ENCODE data around the gene NINJ2. TPM values are rescaled to one million over a fixed set of nuclear protein-coding genes. Genes with fewer than 3 reads are reported as not detected.

NINJ2 gene
- total and polyA plus RNA-seq, 2 experiments from 2014 or later, result 4.9 to 5.2 TPM

DNA sequence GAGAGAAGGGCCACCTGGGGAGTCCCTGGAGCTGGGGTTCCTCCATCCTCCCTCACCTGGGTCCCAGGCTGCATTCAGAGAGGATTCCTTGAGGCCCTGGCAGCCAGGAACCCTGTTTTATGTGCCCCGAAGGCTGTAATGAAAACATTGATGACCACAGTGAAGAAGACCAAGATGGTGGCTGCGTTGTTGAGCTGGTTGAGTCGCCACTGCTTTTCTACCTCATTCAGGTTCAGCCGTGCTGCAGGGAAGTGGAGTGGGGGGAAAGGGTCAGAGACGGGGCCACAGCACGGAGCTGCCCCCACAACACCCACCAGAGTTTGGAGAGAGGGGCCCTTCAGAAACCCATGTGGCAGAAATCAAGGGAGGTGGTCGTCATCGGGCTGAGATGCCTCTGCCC lies 98.1 kb downstream of the NINJ2 start:
- no peaks in the 10 kb centered on the region for H4K20me1 ChIP-seq (ENCODE audit: insufficient read depth)
- 72 to 79% methylated on average over 8 of the region's 8 CpGs for WGBS, 2 experiments (ENCODE audit: low coverage in 1 of 2, low lambda C conversion rate in 2 of 2, missing lambda C conversion rate in 2 of 2)
- H2AFZ ChIP-seq, result no peak overlapping the region
- H3K4me3 ChIP-seq, result no peak overlapping the region
- no peak overlapping the region for H3K9ac ChIP-seq
- no peaks in the 10 kb centered on the region; the same call in 1 of the 2 replicates for H3K27me3 ChIP-seq (replicated peaks; ENCODE audit: insufficient read depth)
- no peaks in the 10 kb centered on the region for H3K9me2 ChIP-seq (ENCODE audit: insufficient read depth)
- no peak overlapping the region for H3K4me2 ChIP-seq (ENCODE audit: unreplicated experiment)
- no peaks in the 10 kb centered on the region for H3F3A ChIP-seq (ENCODE audit: insufficient read depth)
- no peaks in the 10 kb centered on the region for H3K79me2 ChIP-seq (ENCODE audit: insufficient read depth)
- in situ Hi-C loops (cut with MboI), result no loop called here
- no peak for DNase-seq
- H3K4me1 ChIP-seq (ENCODE audit: insufficient read depth), result no peaks in the 10 kb centered on the region
- H3K27ac ChIP-seq, result no peak overlapping the region
- TF ChIP-seq EZH2 (IDR thresholded peaks at IDR 0.05; ENCODE audit: insufficient read depth, poor library complexity, severe bottlenecking), result no peak
- no peak for TF ChIP-seq EZH2phosphoT487 (IDR thresholded peaks at IDR 0.05; ENCODE audit: insufficient read depth, low read depth)
- no peaks in the 10 kb centered on the region for H3K36me3 ChIP-seq (ENCODE audit: low read depth)
- H3K9me3 ChIP-seq (ENCODE audit: low read depth), result no peaks in the 10 kb centered on the region

DNA sequence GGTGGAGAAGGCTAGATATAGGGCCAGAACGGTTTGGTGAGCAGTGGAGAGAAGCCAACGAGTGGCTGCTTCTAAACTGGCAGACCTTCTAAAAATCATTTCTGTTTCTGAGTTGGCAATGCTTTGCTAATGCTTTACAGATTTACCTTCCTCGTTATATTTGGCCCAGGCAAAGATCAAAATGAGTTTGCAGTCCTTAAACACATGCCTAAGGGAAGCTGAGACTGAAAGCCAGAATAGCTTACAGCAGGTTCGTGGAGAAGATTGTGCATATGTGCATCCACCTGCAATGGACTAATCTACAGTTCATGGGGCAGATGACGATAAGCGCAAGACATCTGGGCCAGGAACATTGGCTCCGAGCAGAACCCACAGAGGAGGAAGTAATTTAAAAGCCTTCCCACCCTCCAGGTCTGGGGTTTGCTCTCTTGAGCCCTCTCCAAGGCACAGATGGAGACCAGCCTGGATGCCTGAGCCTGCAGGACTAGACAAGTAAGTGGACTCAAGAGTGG lies 99.4 kb downstream of the NINJ2 start:
- H3K4me2 ChIP-seq (ENCODE audit: unreplicated experiment), result no peak overlapping the region
- H3F3A ChIP-seq (ENCODE audit: insufficient read depth), result no peaks in the 10 kb centered on the region
- DNase-seq, result no peak
- in situ Hi-C loops (cut with MboI), result no loop called here
- H3K27ac ChIP-seq, result no peak overlapping the region
- H3K9me3 ChIP-seq (ENCODE audit: low read depth), result no peaks in the 10 kb centered on the region
- H3K4me1 ChIP-seq (ENCODE audit: insufficient read depth), result no peaks in the 10 kb centered on the region
- TF ChIP-seq EZH2 (IDR thresholded peaks at IDR 0.05; ENCODE audit: insufficient read depth, poor library complexity, severe bottlenecking) (no peak), EZH2phosphoT487 (IDR thresholded peaks at IDR 0.05; ENCODE audit: insufficient read depth, low read depth) (no peak)
- H3K9me2 ChIP-seq (ENCODE audit: insufficient read depth), result no peaks in the 10 kb centered on the region
- no peaks in the 10 kb centered on the region for H3K79me2 ChIP-seq (ENCODE audit: insufficient read depth)
- WGBS, 2 experiments (ENCODE audit: low coverage in 1 of 2, low lambda C conversion rate in 2 of 2, missing lambda C conversion rate in 2 of 2), result 45 to 50% methylated on average over 7 of the region's 7 CpGs
- no peak overlapping the region for H3K9ac ChIP-seq
- H4K20me1 ChIP-seq (ENCODE audit: insufficient read depth), result no peaks in the 10 kb centered on the region
- H3K27me3 ChIP-seq (replicated peaks; ENCODE audit: insufficient read depth), result peaks cover 10% of the 10 kb centered on the region; the same call in 1 of the 2 replicates
- H2AFZ ChIP-seq, result no peak overlapping the region
- no peaks in the 10 kb centered on the region for H3K36me3 ChIP-seq (ENCODE audit: low read depth)
- no peak overlapping the region for H3K4me3 ChIP-seq

DNA sequence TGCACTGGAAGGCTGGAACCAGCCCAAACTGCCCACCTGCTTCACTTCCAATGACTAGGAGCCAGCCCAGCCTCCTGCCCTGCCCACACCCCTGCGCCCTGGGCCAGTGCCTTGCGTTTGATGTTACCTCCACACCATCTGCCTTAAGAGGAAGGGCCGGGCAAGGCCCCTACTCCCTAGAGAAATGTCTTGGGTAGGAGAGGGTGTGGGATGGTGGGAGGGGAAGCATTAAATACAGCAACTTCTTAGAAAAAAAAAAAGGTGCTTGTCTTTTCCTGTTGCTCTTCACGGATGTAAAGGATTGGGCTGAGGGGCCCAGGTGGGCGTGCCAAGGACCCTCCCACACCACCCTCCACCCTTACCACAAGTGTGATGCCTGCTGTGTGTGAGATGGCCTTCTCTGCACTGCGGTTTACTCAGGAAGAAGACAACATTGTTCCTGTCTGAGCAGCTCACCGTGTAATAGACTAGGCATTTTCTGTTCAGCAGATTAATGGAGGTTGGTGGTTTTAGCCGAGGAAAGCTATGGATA lies 99.9 kb downstream of the NINJ2 start:
- DNase-seq, result no peak
- in situ Hi-C loops (cut with MboI), result no loop called here
- no peak overlapping the region for H3K4me2 ChIP-seq (ENCODE audit: unreplicated experiment)

DNA sequence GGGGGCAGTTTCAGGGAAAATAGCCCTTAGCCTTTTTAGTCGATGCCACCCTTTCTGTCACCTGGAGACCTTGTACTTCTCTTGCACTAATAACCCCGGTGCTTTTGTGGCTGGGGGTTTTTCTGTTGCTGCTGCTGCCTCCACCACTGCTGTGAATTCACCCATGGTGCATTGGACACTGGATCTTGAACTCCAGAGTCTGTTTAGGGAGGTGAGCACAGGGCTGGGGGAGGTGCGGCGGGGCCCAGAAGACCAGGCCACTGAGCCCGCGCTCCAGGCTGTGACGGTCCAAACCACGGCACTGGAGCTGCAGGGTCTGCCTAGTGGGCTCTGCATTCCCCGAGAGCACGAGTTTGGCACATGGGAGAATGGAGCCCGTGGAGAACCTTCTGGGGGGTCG lies 100.6 kb downstream of the NINJ2 start:
- H4K20me1 ChIP-seq (ENCODE audit: insufficient read depth), result no peaks in the 10 kb centered on the region
- WGBS, 2 experiments (ENCODE audit: low coverage in 1 of 2, low lambda C conversion rate in 2 of 2, missing lambda C conversion rate in 2 of 2), result 77 to 79% methylated on average over 12 of the region's 12 CpGs
- no peak overlapping the region for H3K4me3 ChIP-seq
- no peaks in the 10 kb centered on the region for H3K9me2 ChIP-seq (ENCODE audit: insufficient read depth)
- H3K4me1 ChIP-seq (ENCODE audit: insufficient read depth), result no peaks in the 10 kb centered on the region
- no peaks in the 10 kb centered on the region for H3K9me3 ChIP-seq (ENCODE audit: low read depth)
- no peak overlapping the region for H3K9ac ChIP-seq
- TF ChIP-seq EZH2 (IDR thresholded peaks at IDR 0.05; ENCODE audit: insufficient read depth, poor library complexity, severe bottlenecking), result no peak
- no peak for TF ChIP-seq EZH2phosphoT487 (IDR thresholded peaks at IDR 0.05; ENCODE audit: insufficient read depth, low read depth)
- no peak overlapping the region for H3K4me2 ChIP-seq (ENCODE audit: unreplicated experiment)
- H3K27ac ChIP-seq, result no peak overlapping the region
- no peak for DNase-seq
- in situ Hi-C loops (cut with MboI), result no loop called here
- H3K79me2 ChIP-seq (ENCODE audit: insufficient read depth), result no peaks in the 10 kb centered on the region
- peaks cover 10% of the 10 kb centered on the region; the same call in 1 of the 2 replicates for H3K27me3 ChIP-seq (replicated peaks; ENCODE audit: insufficient read depth)
- H2AFZ ChIP-seq, result no peak overlapping the region
- H3F3A ChIP-seq (ENCODE audit: insufficient read depth), result no peaks in the 10 kb centered on the region
- H3K36me3 ChIP-seq (ENCODE audit: low read depth), result no peaks in the 10 kb centered on the region

More for the DNA sequence above, 99.9 kb downstream of the NINJ2 start:
- WGBS, 2 experiments (ENCODE audit: low coverage in 1 of 2, low lambda C conversion rate in 2 of 2, missing lambda C conversion rate in 2 of 2), result 54 to 63% methylated on average over 8 of the region's 8 CpGs
- H3K79me2 ChIP-seq (ENCODE audit: insufficient read depth), result no peaks in the 10 kb centered on the region
- H3K27ac ChIP-seq, result no peak overlapping the region
- H3K9me2 ChIP-seq (ENCODE audit: insufficient read depth), result no peaks in the 10 kb centered on the region
- H4K20me1 ChIP-seq (ENCODE audit: insufficient read depth), result no peaks in the 10 kb centered on the region
- H3K9me3 ChIP-seq (ENCODE audit: low read depth), result no peaks in the 10 kb centered on the region
- no peaks in the 10 kb centered on the region for H3F3A ChIP-seq (ENCODE audit: insufficient read depth)
- no peaks in the 10 kb centered on the region for H3K36me3 ChIP-seq (ENCODE audit: low read depth)
- H3K4me1 ChIP-seq (ENCODE audit: insufficient read depth), result no peaks in the 10 kb centered on the region
- TF ChIP-seq EZH2phosphoT487 (IDR thresholded peaks at IDR 0.05; ENCODE audit: insufficient read depth, low read depth), result no peak
- TF ChIP-seq EZH2 (IDR thresholded peaks at IDR 0.05; ENCODE audit: insufficient read depth, poor library complexity, severe bottlenecking), result no peak
- H3K4me3 ChIP-seq, result no peak overlapping the region
- H2AFZ ChIP-seq, result no peak overlapping the region
- H3K9ac ChIP-seq, result no peak overlapping the region
- H3K27me3 ChIP-seq (replicated peaks; ENCODE audit: insufficient read depth), result peaks cover 10% of the 10 kb centered on the region; the same call in 1 of the 2 replicates

Measured in GM23248 (cell line).